Measurements from ENCODE around the gene MYLK3.

MYLK3 gene

GRCh38 chr16:46709469-46710005, 38.6 kb downstream of the MYLK3 start:
- no peak for TF ChIP-seq CTCF (IDR thresholded peaks at IDR 0.05; ENCODE audit: control insufficient read depth, insufficient read depth, low read depth, low read length, missing control alignments)
- no peak for DNase-seq (ENCODE audit: low read depth)
- H3K4me3 ChIP-seq (ENCODE audit: control insufficient read depth, low read depth, low read length): no peak overlapping the region

GRCh38 chr16:46706642-46707041, 41.5 kb downstream of the MYLK3 start:
- no peak for TF ChIP-seq CTCF (IDR thresholded peaks at IDR 0.05; ENCODE audit: control insufficient read depth, insufficient read depth, low read depth, low read length, missing control alignments)
- H3K4me3 ChIP-seq (ENCODE audit: control insufficient read depth, low read depth, low read length): no peak overlapping the region
- no peak for DNase-seq (ENCODE audit: low read depth)

GRCh38 chr16:46702030-46702429, 46.1 kb downstream of the MYLK3 start:
- no peak for TF ChIP-seq CTCF (IDR thresholded peaks at IDR 0.05; ENCODE audit: control insufficient read depth, insufficient read depth, low read depth, low read length, missing control alignments)
- no peak overlapping the region for H3K4me3 ChIP-seq (ENCODE audit: control insufficient read depth, low read depth, low read length)
- DNase-seq (ENCODE audit: low read depth): no peak

GRCh38 chr16:46701615-46702014, 46.5 kb downstream of the MYLK3 start:
- DNase-seq (ENCODE audit: low read depth): no peak
- H3K4me3 ChIP-seq (ENCODE audit: control insufficient read depth, low read depth, low read length): no peak overlapping the region
- TF ChIP-seq CTCF (IDR thresholded peaks at IDR 0.05; ENCODE audit: control insufficient read depth, insufficient read depth, low read depth, low read length, missing control alignments): no peak

GRCh38 chr16:46700048-46700447, 48.1 kb downstream of the MYLK3 start:
- no peak overlapping the region for H3K4me3 ChIP-seq (ENCODE audit: control insufficient read depth, low read depth, low read length)
- no peak for DNase-seq (ENCODE audit: low read depth)
- no peak for TF ChIP-seq CTCF (IDR thresholded peaks at IDR 0.05; ENCODE audit: control insufficient read depth, insufficient read depth, low read depth, low read length, missing control alignments)

GRCh38 chr16:46696957-46697356, 51.2 kb downstream of the MYLK3 start:
- no peak overlapping the region for H3K4me3 ChIP-seq (ENCODE audit: control insufficient read depth, low read depth, low read length)
- no peak for DNase-seq (ENCODE audit: low read depth)
- no peak for TF ChIP-seq CTCF (IDR thresholded peaks at IDR 0.05; ENCODE audit: control insufficient read depth, insufficient read depth, low read depth, low read length, missing control alignments)

- H3K4me3 ChIP-seq (ENCODE audit: control insufficient read depth, low read depth, low read length): no peak overlapping the region
- DNase-seq (ENCODE audit: low read depth): no peak
- TF ChIP-seq CTCF (IDR thresholded peaks at IDR 0.05; ENCODE audit: control insufficient read depth, insufficient read depth, low read depth, low read length, missing control alignments): no peak
These were observed 52.2 kb downstream of the MYLK3 start for GRCh38 chr16:46695937-46696336.
